HG02623 (cell line): ENCODE data around the gene SLC25A33.
"Not testable (repeated sequence)": the region's sequence is repeated elsewhere in the genome, so short reads cannot be mapped to it uniquely, and the experiment has no call there.

Source experiments
- ATAC-seq: cut with Tn5 transposase; IDR thresholded peaks from one replicate; pipeline ENCODE4 v1.9.1; 2021; ENCODE audit warnings: moderate library complexity; ENCODE audit not compliant: unreplicated experiment

SLC25A33 gene

GRCh38 chr1:9538669-9539164, 548 bp upstream of the SLC25A33 start:
- no peak for ATAC-seq

DNA sequence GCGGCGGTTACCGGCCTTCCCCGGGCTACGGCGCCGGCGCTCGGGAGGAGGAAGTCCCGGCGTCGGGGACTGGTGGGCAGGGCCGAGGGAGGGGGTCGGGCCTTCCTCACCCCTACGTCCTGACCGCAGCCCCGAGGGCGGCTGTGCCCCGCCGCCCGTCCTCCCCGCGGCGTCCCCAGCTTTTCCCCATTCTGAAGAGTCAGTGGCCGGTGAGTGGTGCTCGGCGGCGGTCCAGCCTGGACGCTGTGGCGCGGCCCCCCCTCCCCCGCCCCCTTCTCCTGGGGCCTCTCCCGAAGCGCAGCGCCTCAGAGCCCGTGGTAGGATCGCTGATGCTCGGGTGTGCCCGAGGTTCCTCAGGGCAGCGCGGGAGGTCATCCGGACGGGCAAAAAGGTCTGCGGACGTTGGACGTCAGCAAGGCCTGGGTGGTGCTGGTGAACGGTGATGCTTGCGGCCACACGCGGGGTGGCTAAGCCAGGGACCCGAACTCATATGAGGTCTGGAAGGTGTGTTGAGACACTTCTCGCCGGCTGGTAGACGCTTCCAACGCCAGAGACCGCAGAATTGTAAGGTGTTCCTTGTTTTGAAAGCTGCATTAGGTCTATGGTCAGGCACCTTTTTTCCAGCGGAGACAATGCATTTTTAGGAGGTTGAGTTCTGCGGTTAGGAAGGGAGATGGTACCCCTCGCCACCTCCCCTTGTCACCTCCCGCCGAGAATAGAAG, 725 bp downstream of the SLC25A33 start:
- peak; percentile 33 for ATAC-seq

- no peak for ATAC-seq
Observed at GRCh38 chr1:9542430-9542829, 3.2 kb downstream of the SLC25A33 start.

DNA sequence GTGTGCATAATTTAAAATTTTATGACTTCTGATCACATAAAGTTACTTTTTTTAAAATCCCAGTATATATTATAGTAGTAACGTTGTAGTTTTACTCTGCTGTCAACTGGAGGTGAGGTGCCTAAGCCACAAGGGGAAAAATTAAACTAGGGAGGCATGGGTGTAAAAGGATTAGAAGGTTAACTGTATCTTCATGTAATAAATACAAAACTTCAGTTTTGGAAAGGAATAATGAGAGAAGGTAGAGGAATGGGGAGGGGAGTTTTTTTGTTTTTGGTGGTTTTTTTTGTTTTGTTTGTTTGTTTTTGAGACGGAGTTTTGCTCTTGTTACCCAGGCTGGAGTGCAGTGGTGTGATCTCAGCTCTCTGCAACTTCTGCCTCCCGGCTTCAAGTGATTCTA, 5.7 kb downstream of the SLC25A33 start:
- ATAC-seq, result no peak

GRCh38 chr1:9549955-9550546, 10.8 kb downstream of the SLC25A33 start:
- no peak for ATAC-seq

- no peak for ATAC-seq
Observed at GRCh38 chr1:9551984-9552383, 12.7 kb downstream of the SLC25A33 start.

DNA sequence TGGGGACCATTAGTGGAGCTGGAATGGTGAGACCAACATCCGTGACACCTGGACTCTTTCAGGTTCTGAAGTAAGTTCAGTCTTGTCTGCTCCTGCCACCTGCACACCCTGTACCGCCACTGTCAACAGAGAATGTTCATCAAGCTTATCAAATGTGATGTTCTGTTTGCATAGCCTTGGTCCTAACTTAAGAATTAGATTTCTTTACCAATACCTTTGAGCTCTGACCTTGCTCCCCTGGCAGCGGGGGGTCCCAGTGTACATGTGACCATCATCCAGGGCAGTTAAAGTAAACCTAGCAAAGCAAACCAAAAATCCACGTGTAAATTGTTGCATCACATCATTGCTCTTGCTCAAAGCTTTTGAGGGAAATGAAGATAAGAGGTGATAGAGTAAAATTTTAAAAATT, 14.5 kb downstream of the SLC25A33 start:
- ATAC-seq, result no peak

- no peak for ATAC-seq
Observed at GRCh38 chr1:9555942-9556341, 16.7 kb downstream of the SLC25A33 start.

DNA sequence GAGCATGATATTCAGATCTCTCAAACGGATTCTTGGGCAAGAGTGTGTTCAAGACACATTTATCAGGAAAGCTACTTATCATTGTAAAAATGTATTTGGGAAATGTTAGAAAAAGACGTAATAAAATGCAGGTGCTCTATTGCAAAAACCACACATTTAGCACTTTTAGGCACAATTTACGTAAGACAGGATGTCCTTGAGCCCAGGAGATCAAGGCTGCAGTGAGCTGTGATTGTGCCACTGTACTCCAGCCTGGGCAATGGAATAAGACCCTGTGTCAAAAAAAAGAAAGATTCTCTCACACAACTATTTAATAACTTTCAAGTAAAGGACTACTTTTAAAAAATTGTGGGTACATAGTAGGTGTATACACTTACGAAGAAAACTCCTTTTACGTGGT, 18.4 kb downstream of the SLC25A33 start:
- no peak for ATAC-seq

GRCh38 chr1:9558271-9558945, 19.1 kb downstream of the SLC25A33 start:
- ATAC-seq, result no peak

GRCh38 chr1:9558946-9559545, 19.8 kb downstream of the SLC25A33 start:
- ATAC-seq, result no peak

DNA sequence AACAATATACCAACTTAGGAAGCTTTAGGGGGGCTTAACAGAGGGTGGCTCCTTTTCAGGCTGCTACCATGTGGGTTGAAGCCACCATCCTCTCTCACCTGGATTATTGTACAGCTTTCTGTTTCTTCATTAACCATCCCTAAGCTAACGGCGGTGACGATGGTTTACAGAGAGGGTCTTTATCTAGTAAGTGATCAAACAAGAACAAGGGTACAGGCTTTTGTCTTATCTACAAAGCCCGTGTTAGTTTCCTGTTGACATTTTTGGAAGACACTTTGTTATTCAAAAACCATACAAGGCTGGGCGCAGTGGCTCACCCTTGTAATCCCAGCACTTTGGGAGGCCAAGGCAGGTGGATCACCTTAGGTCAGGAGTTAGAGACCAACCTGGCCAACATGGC, 20.4 kb downstream of the SLC25A33 start:
- no peak for ATAC-seq

DNA sequence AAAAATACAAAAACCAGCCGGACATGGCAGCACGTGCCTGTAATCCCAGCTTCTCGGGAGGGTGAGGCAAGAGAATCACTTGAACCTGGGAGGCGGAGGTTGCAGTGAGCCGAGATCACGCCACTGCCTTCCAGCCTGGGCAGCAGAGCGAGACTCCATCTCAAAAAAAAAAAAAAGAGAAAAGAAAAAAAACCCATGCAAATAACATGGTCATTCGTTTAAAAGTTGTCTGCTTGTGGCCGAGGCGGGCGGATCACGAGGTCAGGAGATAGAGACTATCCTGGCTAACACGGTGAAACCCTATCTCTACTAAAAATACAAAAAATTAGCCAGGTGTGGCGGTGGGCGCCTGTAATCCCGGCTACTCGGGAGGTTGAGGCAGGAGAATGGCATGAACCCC, 20.8 kb downstream of the SLC25A33 start:
- ATAC-seq, result not testable (repeated sequence)

- ATAC-seq, result no peak
Observed at GRCh38 chr1:9561429-9561828, 22.2 kb downstream of the SLC25A33 start.

DNA sequence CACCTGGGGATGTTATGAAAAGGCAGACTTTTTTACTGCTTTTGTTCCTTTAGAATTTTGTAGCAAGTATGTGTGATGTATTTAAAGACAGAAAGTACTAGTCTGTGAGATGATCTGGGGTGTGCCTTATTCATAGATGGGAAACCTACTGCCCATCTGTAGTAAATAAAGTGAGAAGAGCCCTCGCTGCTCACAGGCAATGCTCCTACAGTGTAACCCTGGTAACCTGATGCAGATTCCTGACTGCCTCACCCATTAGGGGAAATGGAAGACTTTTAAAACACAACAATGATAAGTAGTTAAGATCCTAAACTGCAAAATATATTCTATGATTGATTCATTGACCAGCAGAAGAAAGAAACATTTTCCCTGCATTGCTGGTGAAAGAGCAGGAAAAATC, 30.0 kb downstream of the SLC25A33 start:
- no peak for ATAC-seq

DNA sequence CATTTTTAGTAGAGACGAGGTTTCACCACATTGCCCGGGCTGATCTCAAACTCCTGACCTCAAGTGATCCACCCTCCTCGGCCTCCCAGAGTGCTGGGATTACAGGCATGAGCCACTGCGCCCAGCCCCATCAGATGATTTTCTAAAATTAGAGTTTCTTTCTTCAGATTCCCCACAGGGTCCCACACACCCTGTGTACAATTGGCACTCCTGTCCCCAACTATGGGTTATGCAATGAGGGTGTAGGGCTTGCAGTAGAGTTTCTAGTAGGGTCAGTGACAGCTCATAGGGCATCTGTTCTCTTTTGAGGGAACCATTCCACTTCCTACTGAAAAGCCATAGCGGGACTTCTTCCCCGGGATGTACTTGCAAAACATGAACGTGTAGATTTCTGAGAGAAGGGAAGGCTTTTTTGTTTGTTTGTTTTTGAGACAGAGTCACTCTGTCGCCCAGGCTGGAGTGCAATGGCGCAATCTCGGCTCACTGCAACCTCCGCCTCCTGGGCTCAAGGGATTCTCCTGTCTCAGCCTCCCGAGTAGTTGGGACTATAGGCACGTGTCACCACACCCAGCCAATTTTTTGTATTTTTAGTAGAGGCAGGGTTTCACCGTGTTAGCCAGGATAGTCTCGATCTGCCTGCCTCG, 31.7 kb downstream of the SLC25A33 start:
- not testable (repeated sequence) for ATAC-seq

DNA sequence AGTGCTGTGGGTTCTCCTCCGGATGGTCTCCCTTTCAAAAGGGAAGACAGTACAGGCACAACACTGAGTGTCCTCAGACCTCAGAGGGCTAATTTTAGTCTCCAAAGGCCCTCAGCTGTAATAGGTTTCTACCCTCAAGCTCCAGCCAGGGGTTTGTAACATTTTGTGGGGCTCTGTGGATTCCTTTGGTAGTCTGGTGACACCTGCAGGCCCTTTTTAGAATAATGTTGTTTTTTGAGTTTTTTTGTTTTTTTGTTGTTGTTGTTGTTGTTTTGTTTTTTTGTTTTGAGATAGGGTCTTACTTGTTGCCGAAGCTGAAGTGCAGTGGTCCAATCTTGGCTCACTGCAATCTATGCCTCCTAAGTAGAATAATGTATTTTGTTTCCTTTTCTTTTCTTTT, 34.5 kb downstream of the SLC25A33 start:
- ATAC-seq, result no peak

GRCh38 chr1:9575486-9575885, 36.2 kb downstream of the SLC25A33 start:
- no peak for ATAC-seq

DNA sequence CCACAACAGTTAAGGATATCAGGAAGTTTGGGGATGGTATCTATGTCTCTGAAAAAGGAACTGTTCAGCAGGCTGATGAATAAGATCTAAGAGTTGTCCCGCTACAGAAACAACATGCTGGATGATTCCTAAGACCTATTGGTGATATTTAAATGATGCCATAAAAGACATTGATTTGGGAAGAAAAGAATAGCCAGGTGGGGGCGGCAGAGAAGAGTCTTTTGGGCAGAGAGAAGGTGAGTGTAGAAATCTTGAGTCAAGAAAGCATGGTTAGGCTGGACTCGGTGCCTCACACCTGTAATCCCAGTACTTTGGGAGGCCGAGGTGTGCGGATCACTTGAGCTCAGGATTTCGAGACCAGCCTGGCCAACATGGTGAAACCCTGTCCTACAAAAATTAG, 37.6 kb downstream of the SLC25A33 start:
- ATAC-seq, result no peak

GRCh38 chr1:9577423-9577822, 38.2 kb downstream of the SLC25A33 start:
- ATAC-seq, result no peak

DNA sequence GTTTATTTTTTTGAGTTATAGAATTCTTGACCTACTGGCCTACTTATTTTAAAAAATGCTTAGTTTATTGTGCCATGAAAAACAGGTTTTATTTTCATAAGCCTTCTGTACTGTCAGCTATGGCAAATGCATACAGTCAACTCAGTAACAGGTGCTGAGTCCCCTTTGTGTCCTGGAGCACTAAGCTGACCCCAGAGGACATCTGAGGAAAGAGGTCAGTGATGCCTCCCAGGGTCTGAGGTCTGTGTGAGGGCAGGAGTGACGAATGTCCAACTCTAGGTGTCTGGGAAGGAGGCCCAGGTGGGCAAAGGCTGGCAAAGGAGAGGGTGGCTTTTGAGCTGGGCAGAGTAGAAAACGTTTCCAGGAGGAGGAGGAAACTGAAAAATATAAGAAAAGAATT, 41.7 kb downstream of the SLC25A33 start:
- ATAC-seq, result no peak
